Cardiac fibroblast (primary cell): Measurements from ENCODE around the gene LIX1L.

ENCODE experiments used
- DNase-seq, 2 donors: peaks; one replicate each; pipeline versions ENCODE4 v3.0.0 to v3.0.0-alpha.2; 2010; ENCODE audit warnings: low read depth in 2 of 2
- H3K4me3 ChIP-seq, 2 donors: replicated peaks in 1 of 2; 1 replicate in 1 of 2; 2 replicates in 1 of 2; pipeline ENCODE4 v1.5.1; 2011; ENCODE audit warnings: low read depth in 2 of 2, low read length in 2 of 2, mild to moderate bottlenecking in 2 of 2, moderate library complexity in 1 of 2
- TF ChIP-seq, protein P1 (sequence below): IDR thresholded peaks from one replicate; pipeline ENCODE4 v1.5.1; 2011; ENCODE audit warnings: low read depth, mild to moderate bottlenecking, low read length, inconsistent platforms

The LIX1L gene

DNA sequence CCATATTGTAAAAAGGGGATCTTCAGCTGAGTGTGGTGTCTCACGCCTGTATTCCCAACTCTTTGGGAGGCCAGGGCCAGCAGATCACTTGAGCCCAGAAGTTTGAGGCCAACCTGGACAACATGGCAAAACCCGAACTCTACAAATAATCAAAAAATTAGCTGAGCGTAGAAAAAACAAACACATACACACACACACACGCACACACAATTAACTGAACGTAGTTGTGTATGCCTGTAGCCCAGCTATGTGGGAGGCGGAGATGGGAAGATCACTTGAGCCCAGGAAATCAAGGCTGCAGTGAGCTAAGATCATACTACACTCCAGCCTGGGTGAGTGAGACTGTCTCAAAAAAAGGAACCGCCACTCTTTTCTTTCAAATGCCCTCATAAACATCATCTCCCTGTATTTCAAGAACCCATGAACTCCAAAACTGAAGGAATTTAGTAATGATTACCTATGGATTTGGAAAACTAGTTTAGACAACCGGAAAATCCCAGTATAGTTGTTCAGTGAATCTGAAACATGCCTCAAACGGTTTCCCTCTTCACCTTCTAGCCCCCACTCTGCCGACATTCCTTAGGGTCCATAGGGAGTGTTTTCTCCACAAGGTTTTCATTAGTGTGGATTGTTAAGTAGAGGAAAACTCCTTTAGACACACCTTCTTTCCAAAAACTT, 34.1 kb upstream of the LIX1L start:
- DNase-seq = no peak
- TF ChIP-seq, protein P1, sequence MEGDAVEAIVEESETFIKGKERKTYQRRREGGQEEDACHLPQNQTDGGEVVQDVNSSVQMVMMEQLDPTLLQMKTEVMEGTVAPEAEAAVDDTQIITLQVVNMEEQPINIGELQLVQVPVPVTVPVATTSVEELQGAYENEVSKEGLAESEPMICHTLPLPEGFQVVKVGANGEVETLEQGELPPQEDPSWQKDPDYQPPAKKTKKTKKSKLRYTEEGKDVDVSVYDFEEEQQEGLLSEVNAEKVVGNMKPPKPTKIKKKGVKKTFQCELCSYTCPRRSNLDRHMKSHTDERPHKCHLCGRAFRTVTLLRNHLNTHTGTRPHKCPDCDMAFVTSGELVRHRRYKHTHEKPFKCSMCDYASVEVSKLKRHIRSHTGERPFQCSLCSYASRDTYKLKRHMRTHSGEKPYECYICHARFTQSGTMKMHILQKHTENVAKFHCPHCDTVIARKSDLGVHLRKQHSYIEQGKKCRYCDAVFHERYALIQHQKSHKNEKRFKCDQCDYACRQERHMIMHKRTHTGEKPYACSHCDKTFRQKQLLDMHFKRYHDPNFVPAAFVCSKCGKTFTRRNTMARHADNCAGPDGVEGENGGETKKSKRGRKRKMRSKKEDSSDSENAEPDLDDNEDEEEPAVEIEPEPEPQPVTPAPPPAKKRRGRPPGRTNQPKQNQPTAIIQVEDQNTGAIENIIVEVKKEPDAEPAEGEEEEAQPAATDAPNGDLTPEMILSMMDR = no peak
- H3K4me3 ChIP-seq = no peak overlapping the region

DNA sequence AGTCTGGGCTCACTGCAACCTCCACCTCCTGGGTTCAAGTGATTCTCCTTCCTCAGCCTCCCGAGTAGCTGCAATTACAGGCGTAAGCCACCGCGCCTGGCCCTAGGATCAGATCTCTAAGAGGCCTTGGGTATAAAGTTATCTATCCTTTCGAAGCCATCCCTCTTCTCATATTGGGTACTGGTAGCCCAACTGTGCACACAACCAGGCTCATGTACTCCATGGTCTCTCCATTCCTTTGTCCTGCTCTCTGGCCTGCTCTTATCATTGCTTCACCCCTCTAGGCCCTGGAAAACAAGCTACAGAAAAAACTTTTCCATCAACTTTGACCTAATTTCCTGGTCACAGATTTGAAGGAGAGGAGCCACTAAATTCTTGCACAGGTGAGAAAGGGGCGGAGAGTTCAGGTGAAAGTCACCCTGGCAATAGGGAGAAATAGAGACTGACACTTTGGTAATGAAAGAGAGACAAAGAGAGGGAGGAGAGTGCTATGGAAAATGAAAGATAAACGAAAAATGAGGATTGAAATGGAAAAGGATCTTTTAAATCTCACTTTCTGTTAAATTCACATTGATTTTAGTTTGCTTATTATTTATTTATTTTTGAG, 32.5 kb upstream of the LIX1L start:
- H3K4me3 ChIP-seq = no peak overlapping the region
- DNase-seq = no peak
- TF ChIP-seq, protein P1 = no peak

DNA sequence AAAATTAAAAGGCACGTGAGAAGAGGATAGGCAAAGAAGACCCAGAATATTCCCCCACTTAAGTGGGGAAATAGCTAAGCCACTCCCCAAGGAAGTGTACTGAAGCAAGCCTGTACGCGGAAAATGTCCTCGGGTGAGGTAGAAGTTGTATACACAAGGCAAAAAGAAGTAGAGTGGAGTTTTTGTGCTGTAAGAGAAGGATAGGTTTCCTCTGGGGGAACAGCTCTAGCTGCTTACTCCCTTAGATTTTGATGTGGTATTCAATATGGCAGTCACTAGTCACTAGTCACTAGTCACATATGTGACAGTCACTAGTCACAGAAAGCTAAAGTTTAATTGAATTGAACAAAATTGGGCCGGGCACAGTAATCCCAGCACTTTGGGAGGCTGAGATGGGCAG, 31.0 kb upstream of the LIX1L start:
- TF ChIP-seq, protein P1 = no peak
- no peak for DNase-seq
- H3K4me3 ChIP-seq = no peak overlapping the region

DNA sequence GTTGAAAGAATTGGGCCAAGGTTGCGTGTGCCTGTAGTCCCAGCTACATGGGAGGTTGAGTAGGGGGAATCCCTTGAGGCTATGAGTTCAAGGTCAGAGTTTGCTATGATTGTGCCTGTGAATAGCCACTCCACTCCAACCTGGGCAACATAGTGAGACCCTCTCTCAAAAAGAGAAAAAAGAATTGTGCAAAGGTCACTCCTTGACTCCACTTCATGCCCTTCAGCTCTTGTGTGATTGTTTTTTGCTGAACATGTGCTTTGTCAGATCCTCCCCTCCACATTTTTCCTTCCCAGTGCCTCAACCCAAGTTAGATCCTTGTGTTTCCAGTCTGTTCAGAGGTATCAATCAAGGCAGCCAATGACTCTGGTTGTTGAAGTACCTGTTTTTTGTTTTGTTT, 30.1 kb upstream of the LIX1L start:
- TF ChIP-seq, protein P1 = no peak
- DNase-seq = no peak
- no peak overlapping the region for H3K4me3 ChIP-seq

DNA sequence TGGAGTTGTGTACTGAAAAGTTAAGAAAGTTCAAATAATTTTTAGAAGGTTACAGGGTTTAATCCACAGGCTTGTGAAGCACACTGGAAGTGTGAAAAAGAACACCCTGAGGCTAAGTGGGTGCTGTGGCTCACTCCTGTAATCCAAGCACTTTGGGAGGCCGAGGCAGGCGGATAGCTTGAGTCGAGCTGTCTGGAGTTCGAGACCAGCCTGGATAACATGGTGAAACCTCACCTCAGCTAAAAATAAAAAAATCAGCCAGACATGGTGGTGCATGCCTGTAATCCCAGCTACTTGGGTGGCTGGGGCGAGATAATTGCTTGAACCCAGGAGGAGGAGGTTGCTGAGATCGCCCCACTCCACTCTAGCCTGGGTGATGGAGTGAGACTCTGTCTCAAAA, 28.7 kb upstream of the LIX1L start:
- TF ChIP-seq, protein P1 = no peak
- H3K4me3 ChIP-seq = no peak overlapping the region
- no peak for DNase-seq

DNA sequence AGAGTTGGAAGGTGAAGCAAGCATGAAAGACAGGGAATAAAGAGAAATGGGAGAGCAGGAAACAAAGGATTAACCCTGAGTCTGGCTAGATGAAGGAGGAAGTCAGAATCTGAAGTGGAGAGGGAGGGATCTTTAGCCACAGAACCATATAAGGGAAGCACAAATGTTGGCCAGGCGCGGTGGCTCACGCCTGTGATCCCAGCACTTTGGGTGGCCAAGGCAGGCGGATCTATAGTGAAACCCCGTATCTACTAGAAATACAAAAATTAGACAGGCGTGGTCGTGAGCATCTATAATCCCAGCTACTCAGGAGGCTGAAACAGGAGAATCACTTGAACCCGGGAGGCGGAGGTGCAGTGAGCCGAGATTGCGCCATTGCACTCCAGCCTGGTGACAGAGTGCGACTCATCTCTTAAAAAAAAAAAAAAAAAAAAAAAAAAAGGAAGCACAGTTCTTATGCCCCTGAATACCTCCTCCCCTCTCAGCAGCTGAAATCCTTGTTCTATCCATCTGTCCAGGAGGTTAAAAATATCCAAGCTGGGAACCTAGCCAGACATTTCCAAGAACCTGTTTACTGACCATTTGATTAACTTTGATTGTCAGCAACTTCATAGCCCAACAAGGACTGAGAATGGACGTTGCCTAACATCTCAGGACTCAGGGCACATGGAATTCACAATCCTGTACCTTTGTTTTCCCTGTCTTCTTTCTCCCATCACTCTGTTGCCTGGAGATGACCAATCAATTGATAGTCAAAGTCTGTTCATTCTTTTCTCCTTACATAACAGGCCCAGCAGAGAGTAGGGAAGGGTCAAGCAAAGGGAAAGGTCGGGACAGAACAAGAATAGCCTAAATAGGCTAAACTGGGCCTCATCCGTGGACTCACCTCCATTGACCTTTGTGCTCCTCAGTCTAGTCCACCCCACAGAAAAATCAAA, 28.0 kb upstream of the LIX1L start:
- H3K4me3 ChIP-seq = peak overlapping the region in 1 of 2 donors; percentile 19
- DNase-seq = peak; percentile 75 to 84
- TF ChIP-seq, protein P1 = no peak
